K562 treated with DMSO at 1 percent for 12 hours (cell line): ENCODE data around the gene SLC30A1. TPM values are rescaled to one million over a fixed set of nuclear protein-coding genes. Genes with fewer than 3 reads are reported as not detected.

Source experiments
- total RNA-seq: library from RNA; unstranded; fragments of 300-600 nt; gene quantifications from 2 replicates; pipeline ENCODE4 v1.2.3, GENCODE V29; 2022; ENCODE audit not compliant: insufficient read depth

The SLC30A1 gene
- total RNA-seq: 3.0 and 12.4 TPM in 2 replicates

GRCh38 chr1:211578640-211579439, at the start of gene SLC30A1:
SLC30A1 (minus strand) TSS chr1:211579161; CDS start chr1:211578612, 549 bp downstream.

Other genes starting within 250 kb of the SLC30A1 start
- not detected in 2 replicates for gene RD3, start 87.0 kb downstream of the SLC30A1 start, total RNA-seq
- gene NEK2, start 96.5 kb upstream of the SLC30A1 start, total RNA-seq: 40.1 and 75.6 TPM in 2 replicates